CD4-positive, alpha-beta T cell treated with Interleukin-1 beta for 1 hour (primary cell): ENCODE measurements around the gene LRP3.
"Not testable (repeated sequence)": the region's sequence is repeated elsewhere in the genome, so short reads cannot be mapped to it uniquely, and the experiment has no call there.

Experiments used
- DNase-seq, 2 donors: peaks; one replicate each; pipeline ENCODE4 v3.0.0-alpha.2; 2020 to 2022

The LRP3 gene

GRCh38 chr19:33220735-33221134, 26.6 kb downstream of the LRP3 start:
- no peak for DNase-seq

- DNase-seq: no peak
Measured at GRCh38 chr19:33221638-33222037, 27.5 kb downstream of the LRP3 start.

GRCh38 chr19:33222255-33222654, 28.1 kb downstream of the LRP3 start:
- DNase-seq: not testable (repeated sequence)

DNA sequence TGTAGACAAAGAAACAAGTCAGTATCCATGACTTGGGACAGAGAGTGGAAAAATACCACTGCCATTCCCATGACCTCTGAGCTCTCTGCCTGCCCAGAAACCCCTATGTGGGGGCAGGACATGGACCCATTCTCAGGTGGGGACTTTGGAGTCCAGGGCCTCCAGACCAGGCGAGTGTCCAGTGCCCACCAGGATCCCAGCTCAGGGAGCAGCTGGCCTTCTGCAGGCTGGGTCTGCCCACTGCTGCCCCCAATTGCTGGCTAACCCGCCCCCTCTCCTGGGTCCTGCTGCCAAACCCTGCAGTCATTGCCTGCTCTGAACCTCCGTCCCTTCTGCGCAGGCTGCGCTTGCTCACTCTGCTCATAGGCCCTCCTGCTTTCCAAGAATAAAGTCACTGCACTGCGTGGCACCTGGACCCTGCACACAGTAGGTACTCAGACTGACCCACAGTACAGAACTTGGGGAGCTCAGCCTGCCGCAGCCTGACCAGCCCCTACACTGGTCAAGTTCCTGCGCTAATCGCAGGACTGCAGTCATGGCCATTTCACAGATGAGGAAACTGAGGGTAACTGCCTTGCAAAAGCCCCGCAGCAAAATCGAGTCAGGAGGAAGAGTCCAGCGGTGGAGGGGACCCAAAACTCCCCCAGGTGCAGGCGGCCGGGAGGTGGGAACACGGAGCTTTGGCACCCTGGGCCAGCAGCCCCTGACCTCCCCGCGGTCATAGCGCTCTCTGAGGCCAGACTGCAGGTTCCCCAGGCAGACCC, 30.7 kb downstream of the LRP3 start:
- DNase-seq: no peak

GRCh38 chr19:33225458-33225926, 31.4 kb downstream of the LRP3 start, which contains the start of gene SLC7A10:
Gene SLC7A10, minus strand, starts transcription at chr19:33225850. Its CDS starts 147 bp downstream, at chr19:33225703.
- DNase-seq: no peak

DNA sequence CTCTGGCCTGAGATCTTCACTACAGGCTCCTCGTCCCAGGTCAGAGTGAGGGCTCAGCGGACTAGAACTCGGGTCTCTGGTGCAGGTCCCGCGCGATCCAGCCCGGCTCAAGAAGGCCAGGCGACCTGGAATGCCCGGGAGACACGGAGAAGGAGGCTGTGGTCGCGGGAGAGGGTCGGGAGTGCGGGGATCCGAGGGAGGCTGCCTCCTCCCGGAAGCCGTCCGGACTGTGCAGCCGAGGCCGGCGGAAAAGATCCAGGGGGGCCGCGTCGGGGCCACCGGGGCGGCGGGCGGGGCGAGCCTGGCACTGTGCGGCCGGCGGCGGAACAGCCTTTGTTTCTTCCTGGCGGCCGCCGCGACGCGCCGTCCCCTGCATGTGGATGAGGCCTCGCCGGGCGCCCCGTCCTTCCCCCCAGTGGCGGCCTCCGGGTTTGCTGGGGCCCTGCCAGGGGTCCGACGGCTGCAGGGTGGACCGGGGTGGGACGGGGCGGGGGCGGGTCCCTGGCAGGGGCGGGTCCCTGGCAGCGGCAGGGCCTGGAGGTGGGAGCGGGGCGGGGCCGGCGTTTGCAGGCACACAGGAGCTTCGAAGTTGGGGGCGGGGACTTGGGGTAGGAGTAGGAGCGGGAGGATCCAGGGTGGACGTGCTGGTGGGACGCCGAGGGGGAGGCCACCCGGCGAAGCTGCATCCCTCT, 32.6 kb downstream of the LRP3 start:
- DNase-seq: no peak

DNA sequence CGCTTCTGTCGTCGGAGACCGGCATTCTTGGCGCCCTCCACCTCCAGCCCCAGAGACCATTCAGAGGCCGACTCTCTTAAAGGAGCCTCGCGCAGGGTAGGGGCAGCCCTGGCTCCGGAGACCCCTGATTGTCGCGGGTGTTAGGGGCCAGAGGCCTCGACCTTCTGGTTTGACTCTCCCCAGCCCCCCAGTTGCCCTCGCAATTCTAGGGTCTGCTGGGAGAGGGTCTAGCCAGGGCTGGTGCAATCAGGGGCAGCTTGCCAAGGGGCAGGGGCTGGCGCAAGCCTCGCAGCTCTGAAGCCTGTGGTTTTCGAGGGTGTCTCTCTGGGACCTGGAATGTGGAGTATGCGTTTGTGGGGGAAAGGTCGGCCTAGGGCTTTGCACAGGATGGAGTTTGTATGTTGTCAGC, 33.1 kb downstream of the LRP3 start:
- no peak for DNase-seq

- DNase-seq: no peak
Measured at GRCh38 chr19:33227870-33228599, 33.9 kb downstream of the LRP3 start.

- no peak for DNase-seq
Measured at GRCh38 chr19:33229962-33230361, 35.8 kb downstream of the LRP3 start.

GRCh38 chr19:33231511-33231910, 37.4 kb downstream of the LRP3 start:
- DNase-seq: no peak

DNA sequence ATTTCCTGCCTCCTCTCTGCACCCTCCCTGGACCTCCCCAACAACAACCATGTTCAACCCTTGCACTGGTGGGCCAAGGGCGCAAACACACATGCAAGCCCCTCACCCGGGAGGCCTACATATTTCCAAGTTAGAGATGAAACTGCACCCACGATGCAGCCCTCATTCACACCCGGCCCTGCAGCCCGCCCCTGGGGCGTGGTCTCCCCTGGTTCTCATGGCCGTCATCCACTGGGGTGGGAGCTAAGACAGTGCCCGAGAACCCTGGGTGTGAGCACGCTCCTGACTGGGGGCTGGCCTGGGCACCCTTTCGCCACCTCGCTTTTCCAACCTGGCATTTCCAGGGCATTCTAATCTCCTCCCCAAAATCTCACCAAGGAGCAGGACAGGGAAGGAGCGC, 38.5 kb downstream of the LRP3 start:
- DNase-seq: no peak

DNA sequence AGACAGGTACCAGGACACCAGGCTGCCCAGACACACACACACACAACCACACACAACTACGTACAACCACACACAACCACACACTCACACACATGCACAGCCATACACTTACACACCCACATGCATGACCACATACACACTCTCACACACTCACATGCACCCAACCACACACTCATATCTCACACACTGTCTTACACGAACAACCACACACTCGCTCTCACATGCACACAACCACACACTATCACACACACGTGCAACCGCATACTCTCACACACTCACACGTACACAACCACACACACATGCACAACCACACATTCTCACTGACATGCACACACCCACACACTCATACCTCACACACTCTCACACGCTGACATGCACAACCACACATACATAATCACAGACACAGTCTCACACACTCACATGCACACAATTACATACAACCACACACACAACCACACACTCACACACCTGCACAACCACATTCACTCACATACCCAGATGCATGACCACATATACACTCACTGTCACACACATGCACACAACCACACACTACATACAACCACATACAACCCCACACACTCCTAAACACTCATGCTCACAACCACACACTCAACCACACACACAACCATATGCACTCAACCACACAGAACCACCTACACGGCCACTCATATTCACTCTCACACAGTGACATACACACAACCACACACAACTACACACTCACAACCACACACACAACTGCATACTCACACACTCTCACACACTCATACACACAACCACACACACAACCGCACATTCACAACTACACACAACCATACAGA, 39.1 kb downstream of the LRP3 start:
- DNase-seq: no peak

- DNase-seq: no peak
Measured at GRCh38 chr19:33234092-33234491, 40.0 kb downstream of the LRP3 start.

- no peak for DNase-seq
Measured at GRCh38 chr19:33234736-33235135, 40.6 kb downstream of the LRP3 start.

- peak; percentile 64 to 78 for DNase-seq
Measured at GRCh38 chr19:33235269-33235995, 41.3 kb downstream of the LRP3 start.

DNA sequence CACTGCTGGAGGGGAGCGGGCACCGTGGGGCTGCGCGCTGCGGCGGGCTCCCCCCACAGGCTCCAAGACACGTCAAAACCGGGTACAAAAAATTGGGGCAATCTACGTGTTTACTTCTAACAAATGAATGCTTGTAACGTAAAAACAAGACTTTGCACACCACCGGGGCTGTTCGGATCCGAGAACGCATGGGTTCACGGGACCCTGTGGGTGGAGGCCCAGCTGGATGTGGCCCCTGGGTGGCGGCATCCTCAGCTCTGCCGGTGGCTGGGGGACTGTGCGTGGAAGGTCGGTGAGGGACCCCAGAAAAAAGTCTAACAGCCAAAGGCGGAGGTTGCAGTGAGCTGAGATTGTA, 41.8 kb downstream of the LRP3 start:
- DNase-seq: peak in 1 of 2 donors; percentile 14

- DNase-seq: no peak
Measured at GRCh38 chr19:33236696-33237390, 42.7 kb downstream of the LRP3 start.

DNA sequence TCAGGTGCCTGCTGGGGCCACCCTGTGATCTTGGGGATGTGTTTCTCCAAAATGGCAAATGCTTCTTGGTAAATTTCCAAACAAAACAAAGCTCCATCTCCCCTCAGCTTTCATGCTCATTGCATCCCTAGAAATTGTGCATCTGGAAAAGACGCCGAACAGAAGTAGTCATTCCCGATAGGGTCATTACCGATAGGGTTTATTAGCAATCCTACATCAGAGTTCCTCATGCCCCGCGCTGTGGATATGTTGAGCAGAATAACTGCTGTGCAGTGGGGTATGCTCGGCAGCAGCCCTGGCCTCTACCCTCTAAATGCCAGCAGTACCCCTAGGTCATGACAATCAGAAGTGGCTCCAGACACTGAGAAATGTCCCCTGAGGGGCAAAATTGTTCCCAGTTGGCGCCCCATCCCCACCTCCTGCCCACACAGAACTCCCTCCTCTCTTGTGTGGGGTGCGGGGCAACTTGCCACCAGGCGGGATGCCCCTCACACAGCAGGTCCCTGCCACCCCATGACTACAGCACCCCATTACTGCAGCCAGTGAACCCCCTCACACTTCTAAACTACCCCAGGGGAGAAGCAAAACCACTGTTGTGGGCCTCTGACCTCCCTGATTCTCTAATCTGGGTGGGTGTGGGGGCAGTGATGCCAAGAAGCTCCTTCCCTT, 44.5 kb downstream of the LRP3 start:
- no peak for DNase-seq

GRCh38 chr19:33239223-33239975, 45.3 kb downstream of the LRP3 start:
- no peak for DNase-seq

GRCh38 chr19:33240181-33240771, 46.1 kb downstream of the LRP3 start:
- no peak for DNase-seq
